ENCODE results near the gene PLA2G4B.
A peak's percentile ranks its signal among the peaks of the same experiment; 100 is the strongest.

Gene PLA2G4B, protein sequence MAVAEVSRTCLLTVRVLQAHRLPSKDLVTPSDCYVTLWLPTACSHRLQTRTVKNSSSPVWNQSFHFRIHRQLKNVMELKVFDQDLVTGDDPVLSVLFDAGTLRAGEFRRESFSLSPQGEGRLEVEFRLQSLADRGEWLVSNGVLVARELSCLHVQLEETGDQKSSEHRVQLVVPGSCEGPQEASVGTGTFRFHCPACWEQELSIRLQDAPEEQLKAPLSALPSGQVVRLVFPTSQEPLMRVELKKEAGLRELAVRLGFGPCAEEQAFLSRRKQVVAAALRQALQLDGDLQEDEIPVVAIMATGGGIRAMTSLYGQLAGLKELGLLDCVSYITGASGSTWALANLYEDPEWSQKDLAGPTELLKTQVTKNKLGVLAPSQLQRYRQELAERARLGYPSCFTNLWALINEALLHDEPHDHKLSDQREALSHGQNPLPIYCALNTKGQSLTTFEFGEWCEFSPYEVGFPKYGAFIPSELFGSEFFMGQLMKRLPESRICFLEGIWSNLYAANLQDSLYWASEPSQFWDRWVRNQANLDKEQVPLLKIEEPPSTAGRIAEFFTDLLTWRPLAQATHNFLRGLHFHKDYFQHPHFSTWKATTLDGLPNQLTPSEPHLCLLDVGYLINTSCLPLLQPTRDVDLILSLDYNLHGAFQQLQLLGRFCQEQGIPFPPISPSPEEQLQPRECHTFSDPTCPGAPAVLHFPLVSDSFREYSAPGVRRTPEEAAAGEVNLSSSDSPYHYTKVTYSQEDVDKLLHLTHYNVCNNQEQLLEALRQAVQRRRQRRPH

DNA sequence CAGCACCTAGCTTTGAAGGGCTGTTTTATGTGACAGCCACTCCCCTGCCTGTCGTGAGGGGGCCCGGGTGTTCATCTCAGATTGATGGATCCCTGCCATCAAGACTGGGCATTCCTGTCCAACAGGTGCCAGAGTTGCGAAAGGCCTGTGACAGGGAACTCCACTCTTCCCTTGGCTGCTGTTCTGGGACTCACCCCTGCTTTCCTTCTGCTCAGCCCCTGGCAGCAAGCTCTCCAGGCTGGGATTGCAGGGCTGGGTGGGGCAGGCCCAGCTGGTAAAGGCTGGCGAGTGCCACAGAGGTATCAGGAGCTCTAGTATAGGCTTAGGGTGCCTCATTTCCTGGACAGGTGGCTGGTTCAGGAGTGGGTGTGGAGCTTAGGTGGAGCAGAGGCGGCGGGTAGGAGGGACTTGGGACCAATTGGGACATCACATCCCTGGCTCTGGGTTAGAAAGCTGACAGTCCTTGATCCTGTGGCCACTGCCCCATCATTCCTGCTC is at the start of gene PLA2G4B:
PLA2G4B (plus strand) TSS at position 448 of the 498 bp plus-strand sequence. CDS start 67 bp downstream, outside the sequence.
- DNase-seq (no peak), ATAC-seq (no peak)

DNA sequence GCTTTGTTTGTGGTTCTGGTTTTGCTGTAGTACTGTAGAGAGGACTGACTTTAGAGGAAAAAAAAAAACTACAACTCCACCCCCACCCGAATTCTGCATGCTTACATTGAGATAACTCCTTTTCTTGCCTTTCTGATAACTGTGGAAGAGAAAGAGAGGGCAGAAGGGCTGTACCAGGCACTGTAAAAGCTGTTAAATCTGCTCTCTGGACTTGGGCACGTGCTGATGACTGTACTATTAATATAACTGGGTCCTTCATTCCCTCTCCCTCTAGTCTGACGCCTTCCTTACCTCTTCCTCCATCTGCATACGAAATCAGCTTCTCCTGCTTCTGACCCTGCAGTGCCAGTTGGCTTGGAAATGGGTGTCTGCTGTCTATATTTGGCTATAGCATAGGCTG is 49.4 kb upstream of the PLA2G4B start:
- no peak for ATAC-seq
- DNase-seq: no peak

DNA sequence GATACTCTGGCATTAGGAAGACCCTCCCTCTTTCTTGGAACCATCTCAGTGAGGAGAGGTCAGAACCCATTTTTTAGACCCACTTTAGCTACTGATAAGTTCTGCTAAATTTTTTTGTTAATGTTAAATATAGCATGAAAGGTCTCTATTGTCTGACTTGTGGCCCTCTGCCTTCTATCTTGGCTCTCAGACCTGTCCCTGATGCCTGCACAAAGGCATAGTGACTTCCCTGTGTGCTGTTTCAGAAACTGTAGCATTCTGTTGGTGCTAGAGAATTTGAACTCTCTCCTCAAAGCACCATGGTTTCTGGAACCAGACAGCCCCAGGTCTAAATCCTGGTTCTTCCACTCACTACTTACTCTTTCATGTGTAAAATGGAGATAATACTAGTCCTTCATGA is 49.0 kb upstream of the PLA2G4B start:
- DNase-seq: no peak
- no peak for ATAC-seq

DNA sequence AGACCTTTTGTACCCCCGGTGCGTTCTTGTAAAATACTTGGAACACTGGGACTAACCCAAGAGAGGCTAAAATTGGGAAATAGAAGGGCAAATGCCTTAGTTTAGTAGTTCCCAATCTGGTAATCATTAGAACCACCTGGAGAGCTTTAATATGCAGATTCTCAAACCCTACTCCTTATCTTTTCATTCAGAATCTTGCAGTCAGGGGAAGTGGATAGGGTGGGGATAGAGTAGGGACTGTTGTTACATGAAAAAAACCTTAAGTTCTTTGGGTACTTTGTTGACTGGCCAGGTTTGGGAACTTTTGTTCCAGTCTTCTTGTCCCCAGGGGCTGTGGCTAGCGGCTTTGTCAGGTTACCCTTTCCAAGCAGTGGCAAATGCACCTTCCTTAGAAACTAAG is 48.5 kb upstream of the PLA2G4B start:
- ATAC-seq (no peak), DNase-seq (no peak)

DNA sequence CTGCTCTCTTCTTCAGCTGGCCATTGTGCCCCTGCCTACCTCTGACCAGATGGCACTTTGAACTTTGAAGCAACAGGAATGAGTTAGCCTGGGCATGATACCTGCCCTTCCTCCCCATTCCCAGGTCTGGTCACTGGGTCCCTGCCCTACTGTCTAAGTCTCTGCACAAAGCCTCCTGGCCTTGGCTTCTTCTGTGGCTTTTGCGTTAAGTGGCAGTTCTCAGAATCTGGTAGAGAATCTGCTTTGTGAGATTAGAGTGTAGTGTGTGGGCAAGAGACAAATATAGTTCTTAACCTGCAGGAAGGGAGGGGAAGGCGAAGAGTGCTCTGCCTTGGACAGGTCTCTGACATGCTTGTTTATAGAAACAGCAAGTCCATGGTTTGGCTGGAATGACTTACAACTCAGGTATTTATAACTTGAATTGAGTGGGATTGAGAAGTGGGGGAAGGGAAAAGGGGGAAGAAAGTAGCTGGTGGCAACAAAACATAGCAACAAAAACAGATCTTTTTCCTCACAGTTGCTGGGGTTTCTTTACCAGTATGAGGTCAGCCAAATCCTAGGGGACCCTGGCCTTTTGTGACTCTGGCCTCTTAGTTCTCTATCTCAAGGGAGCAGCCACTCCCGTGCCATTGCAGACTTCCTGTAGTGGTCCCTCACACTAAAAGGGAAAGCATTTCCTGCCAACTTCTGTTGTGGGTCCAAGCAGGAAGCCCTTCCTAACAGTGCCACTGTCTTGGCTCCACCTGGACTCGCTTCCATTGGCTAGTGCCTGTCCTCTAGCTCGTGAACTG is 47.7 kb upstream of the PLA2G4B start:
- no peak for ATAC-seq
- no peak for DNase-seq

DNA sequence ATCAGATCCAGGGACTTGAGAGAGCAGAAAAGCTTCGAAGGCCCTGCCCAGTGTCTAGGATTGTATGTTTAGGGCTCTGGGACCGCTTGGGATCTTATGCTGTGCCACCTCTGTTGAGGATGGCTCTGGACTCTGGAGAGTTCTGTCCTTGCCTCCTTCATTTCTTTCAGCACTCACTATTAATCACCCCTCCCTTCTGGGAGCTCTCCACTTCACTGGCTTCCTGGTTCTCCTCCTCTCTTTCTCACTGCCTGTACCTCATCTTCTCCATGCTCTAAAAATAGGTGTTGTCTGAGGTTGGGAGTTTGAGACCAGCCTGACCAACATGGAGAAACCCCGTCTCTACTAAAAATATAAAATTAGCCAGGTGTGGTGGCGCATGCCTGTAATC is 47.1 kb upstream of the PLA2G4B start:
- no peak for DNase-seq
- ATAC-seq: no peak

DNA sequence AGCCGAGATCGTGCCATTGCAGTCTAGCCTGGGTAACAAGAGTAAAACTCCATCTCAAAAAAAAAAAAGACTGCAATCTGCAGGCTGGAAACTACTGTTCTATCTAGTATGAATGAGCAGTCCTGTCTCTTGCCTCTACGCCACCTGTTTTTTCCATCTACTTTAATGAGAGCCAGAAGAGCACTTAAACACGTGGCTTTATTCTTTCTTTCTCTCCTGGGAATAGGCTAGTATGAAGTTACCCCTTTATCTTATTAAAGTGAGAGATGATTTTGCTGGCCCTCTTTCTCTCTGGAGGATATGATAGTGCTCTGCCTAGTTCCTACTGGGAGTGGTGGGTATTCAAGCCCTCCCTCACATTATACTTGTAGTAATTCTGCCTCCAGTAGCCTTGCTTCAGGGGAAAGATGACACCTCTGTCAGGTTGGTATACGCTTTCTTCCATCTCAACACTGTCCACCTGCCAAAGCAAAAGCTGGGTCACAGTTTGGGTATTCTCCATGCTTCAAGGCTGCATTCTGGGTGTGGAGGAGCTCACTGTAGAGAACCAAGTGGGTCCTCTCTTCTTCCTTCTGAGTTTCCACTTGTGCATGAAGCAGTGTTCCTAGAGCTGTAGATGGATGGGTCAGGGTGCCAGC is 46.5 kb upstream of the PLA2G4B start:
- ATAC-seq (no peak), DNase-seq (no peak)

DNA sequence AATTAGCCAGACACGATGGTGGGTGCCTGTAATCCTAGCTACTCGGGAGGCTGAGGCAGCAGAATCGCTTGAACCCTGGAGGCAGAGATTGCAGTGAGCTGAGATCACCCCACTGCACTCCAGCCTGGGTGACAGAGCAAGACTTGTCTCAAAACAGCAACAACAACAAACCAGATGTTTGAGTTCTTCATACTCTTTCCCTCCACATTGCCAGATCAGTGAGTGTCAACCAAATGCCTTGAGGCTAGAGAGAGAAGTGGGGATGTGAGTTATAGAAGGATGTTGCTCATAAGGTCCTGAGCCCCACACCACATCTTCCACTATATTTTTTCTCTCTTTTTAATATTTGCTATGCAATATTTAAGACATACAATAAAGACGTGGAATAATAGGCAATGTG is 44.6 kb upstream of the PLA2G4B start:
- DNase-seq: no peak
- no peak for ATAC-seq

DNA sequence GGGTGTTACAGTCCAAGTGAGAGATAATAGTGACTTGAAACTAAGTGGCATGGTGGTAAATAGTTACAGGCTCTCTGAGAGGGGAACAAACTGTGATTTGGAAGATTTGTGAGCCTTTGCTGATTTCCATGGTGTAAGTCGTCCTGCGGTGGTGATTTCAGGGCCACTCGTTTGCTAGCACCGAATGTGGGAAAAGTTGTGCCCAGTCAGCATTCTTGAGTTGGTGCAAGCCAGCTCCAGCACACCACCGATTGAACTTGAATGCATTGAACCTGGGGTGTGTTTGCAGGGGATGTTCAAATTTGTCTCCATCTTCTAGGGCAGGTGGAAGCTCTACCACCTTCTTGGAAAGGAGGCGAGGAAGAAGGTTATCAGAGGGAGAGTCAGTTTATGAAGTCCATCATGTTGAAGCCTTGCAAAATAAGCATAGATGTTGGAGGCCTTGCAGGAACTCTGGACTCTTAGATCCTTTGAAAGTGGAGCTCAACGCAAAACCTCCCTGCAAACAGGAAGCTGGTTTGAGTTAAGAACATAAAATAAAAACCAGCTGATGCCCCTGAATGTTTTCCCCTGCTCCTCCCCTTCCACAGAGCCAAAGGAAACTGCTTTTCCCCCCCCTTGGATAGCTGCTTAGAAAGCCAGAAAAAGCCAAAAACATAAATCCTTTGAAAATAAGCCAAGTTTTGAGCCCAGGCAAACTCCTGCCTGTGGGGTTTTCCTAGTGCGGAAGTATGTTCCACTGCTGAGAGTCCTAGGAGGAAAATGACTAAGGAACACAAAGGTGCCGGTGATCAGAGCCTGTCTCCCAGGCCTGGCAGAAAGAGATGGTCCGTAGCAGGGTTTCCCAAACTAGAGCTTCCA is 42.4 kb upstream of the PLA2G4B start:
- ATAC-seq (no peak), DNase-seq (no peak)

DNA sequence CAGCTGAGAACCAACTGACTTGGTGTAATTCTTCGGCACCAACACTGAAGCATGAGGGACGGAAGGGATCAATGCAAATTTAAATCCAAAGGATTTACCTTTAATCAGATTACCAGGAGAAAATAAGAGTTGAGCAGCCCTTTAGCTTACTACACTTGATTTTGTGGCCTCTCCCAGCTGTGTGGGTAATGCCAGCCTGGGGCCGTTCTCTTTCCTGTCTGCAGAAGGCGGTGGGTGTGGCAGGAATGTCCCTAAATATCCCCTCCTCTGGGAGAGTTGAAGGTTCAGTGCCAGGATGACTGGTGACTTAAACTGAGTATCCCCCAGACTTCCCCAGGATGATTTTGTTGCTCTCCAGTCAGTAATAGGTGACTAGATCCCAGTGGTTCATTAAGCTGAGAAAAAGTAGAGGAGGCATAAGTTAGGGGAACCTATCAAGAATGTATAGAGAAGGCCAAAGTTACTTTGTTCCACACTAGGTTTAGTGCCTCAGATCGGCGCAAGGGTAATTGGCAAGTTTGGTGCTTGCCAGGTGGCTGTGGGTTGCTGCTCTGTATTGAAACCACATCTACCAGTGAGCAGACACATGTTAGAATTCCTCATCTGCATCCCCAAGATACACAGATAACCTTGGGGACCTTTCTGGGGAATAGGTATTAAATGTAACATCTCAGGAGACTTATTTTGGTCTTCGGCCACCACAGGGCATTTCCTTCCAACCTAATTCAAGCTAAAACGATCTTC is 41.3 kb upstream of the PLA2G4B start:
- no peak for ATAC-seq
- DNase-seq: no peak

DNA sequence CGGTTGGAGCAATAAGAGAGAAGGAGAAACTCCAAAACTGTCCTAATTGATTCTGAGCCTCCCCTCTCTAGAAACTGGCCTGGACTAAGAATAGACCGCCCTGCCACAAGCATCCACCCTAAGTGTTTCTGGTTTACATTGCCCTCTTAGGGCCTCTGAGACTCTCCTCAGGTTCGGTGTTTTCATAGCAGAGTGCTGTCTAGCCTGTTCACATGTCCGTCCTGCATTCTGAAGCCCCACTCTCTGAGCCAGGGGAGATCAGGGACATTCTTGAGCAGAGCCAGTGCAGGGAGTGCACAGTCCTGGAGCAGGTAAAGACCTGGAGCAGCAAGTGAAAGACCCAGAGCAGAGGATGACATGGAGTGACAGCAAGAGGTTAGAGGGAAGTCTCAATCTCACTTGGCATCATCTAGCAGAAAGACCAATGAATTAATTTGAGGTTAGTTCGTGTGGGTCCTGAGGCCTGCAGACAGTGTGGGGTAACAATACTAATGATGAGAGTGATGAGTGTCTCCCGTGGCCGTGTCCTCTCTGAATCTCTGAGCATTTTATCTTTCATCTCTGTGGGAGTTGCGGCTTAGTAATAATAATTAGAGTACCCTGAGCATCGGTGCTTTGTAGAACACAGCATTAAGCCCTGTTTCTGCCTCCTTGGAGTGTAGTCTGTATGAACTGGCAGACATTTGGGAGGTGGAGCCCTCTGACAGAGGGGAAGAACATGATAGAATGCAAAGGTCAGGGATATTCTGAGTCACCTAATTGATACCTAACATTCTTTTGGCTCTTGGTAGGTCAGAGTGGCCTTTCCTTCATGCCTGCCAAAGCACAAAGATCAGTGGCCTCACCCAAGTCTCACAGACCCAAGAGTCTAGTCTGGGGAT is 39.8 kb upstream of the PLA2G4B start:
- ATAC-seq: peak; percentile 85
- DNase-seq: peak; percentile 13

DNA sequence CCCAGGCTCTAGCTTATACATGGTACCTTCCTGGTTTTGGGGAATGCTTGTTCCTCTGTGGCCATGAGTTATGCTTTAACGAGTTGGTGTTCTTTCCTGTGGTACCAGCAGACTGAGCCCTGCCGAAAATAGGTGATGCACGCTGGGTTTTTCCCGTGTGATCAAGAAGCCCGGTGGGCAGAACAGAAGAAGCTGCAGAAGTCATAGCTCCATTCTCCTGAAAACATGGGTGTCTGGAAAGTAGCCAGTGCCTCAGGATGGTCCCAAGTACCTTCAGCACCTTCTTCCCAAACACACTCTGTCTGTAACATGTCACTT is 39.2 kb upstream of the PLA2G4B start:
- no peak for DNase-seq
- no peak for ATAC-seq

DNA sequence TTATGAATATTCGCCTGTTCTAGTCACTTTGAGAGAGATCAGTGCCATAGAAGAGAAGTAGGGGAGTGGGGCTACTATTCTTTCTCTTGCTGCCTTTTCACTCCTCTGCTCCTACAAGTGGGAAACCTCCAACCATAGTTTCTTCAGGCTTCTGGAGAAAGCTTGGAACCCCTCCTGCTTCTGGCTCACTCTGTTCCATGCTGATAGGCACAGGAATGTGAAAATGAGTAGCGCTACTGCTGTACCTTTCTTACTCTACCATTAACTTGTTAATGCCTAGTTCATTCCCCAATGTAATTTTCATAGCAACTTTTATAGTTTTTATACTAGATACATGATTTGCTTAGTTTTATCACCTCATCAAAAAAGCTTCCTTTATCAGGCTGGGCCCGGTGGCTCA is 37.5 kb upstream of the PLA2G4B start:
- no peak for ATAC-seq
- no peak for DNase-seq

DNA sequence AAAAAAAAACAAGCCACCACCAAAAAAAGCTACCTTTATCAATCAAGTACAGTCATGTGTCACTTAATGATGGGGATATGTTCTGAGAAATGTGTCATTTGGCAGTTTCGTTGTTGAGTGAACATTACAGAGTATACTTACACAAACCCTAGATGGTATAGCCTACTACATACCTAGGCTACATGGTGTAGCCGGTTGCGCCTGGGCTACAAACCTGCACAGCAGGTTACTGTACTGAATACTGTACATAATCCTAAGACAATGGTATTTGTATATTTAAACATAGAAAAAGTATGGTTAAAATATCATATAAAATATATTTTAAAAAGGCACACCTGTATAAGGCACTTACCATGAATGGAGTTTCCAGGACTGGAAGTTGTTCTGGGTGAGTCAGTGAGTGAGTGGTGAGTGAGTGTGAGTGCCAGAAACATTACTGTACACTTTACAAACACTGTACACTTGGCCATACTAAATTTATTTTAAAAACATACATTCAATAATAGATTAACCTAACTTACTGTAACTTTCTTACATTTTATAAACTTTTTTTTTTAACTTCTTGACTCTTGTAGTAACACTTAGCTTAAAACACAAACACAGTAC is 36.7 kb upstream of the PLA2G4B start:
- ATAC-seq (no peak), DNase-seq (no peak)

DNA sequence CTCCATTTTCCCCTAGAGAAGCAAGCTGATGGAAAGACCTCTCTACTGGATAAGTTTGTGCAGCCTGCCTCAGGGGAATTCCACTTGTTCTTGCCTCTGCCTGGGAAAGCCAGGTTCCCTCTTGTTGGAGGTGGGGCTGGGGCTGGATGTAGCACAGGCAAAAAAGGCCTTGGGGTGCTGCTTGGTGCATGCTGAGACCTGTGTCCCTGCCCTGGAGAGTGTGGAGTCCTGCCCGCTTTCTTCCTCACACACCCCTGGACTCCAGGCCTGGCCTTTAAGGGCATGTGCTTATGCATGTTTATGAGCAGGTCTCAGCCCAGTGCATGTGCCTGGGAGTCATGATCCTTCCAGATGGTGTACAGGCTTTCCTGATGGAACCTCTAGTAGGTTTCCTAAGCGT is 34.3 kb upstream of the PLA2G4B start:
- DNase-seq (no peak), ATAC-seq (no peak)

DNA sequence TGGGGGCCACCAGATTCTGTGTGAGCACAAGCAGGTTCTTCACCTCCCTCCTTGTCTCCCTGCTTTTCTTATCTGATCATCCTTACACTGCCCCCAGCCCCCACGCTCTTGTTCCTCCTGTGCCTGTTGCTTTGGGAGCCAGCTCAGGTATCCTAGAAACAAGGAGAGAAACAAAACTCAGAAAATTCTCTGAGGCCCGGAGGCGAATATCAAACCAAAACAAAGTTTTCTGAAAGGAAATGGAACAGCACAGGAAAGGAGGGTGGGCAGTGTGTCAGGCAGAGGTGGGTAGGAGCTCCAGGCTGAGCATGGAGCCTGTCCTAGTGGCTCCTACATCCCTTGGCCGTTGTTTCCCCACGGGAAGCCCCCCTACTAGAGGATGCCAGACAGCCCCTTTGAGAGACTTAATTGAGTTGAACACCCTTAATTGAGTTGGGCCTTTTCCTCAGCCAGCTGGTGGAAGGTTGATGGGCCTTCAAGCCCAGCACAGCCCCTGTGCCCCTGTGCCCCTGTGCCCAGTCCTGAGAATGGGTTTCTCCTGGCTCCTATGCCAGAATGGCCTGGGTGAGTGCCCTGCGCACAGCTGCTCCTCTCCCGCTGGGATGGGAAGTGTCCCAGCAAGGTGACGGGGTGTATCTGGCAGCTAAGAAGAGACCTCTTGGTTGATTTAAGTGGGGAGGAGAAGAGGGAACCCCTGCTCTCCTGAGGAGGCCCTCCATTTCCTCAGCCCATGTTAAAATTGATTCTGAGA is 33.6 kb upstream of the PLA2G4B start:
- no peak for ATAC-seq
- DNase-seq: no peak

DNA sequence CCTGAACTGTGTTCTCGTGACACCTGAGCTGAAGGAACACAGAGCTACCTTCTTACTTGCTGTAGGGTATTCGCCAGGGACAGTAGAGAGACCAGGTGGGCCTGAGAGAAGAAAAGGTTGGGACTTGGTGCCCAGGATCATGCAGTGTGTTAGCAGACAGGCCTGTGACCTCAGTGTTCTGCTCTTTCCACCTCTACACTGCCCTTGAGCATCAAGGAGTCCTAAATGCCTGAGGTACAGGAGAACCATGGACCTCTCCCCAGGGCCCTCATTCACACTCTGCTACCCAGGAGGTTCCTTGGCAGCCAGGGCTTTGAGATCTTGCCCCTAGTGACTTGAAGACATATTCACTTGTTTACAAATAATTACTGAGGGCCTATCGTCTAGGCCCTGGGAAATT is 32.9 kb upstream of the PLA2G4B start:
- no peak for DNase-seq
- no peak for ATAC-seq
